HepG2 (cell line): ENCODE results near the gene TSPAN3. TPM values are rescaled to one million over a fixed set of nuclear protein-coding genes. Genes with fewer than 3 reads are reported as not detected.

Experiments used
- ATAC-seq: fragments of 200-7000 bp; cut with Tn5 transposase; 3 replicates; pipeline ENCODE4 v1.9.1; 2020; ENCODE audit warnings: mild to moderate bottlenecking, moderate library complexity
- BruUV-seq: library from RNA; stranded (reverse); fragments of 400-500 nt; replicated peaks from 2 replicates; lab custom pipeline; 2021; lab: Mats Ljungman, UMichigan
- CTCF ChIA-PET: fragments of 300-600 bp; formaldehyde crosslinking; extraction: SDS; loops from one replicate; lab custom pipeline; 2021; ENCODE audit warnings: low total read pairs, inconsistent platforms, low intra/inter-chr PET ratio; lab: Yijun Ruan, JAX
- POLR2A ChIA-PET: fragments of 350-600 bp; sonication (Branson Sonifier 250); formaldehyde crosslinking; loops from one replicate; lab custom pipeline; 2020; ENCODE audit warnings: antibody characterized with exemption, inconsistent platforms; lab: Yijun Ruan, JAX
- DNase-seq: peaks from one replicate; pipeline ENCODE4 v3.0.0-alpha.2; 2015; ENCODE audit warnings: low spot score
- FAIRE-seq: peaks from 3 replicates; lab custom pipeline; 2011; peaks lifted over from hg19 to GRCh38; lab: Jason Lieb, UNC
- H2AFZ ChIP-seq: one replicate; pipeline ENCODE4 v1.6.1; 2011; ENCODE audit warnings: low read length, inconsistent platforms
- H3K27ac ChIP-seq: fragments of 300-600 bp; 3 replicates; pipeline ENCODE4 v1.8.0; 2011; ENCODE audit warnings: mixed run types, mild to moderate bottlenecking, mixed read lengths, low read length, inconsistent platforms; ENCODE audit not compliant: insufficient read depth; ENCODE audit errors: extremely low read length
- H3K27me3 ChIP-seq, 2 experiments: fragments of 200-600 bp in 1 of 2; 2 replicates in 1 of 2; 3 replicates in 1 of 2; pipeline versions ENCODE4 v1.6.0 to v1.8.0; 2011; ENCODE audit warnings: low read length in 2 of 2, mild to moderate bottlenecking in 2 of 2, moderate library complexity in 2 of 2, inconsistent platforms in 1 of 2; ENCODE audit not compliant: insufficient read depth in 2 of 2, control insufficient read depth in 1 of 2
- H3K36me3 ChIP-seq, 2 experiments: fragments of 200-600 bp in 1 of 2; replicated peaks in 1 of 2; 2 replicates in 1 of 2; 3 replicates in 1 of 2; pipeline versions ENCODE4 v1.5.1 to v1.8.0; 2011; ENCODE audit warnings: low read length in 2 of 2, inconsistent platforms in 1 of 2; ENCODE audit not compliant: insufficient read depth in 2 of 2, control insufficient read depth in 1 of 2
- H3K4me1 ChIP-seq: 2 replicates; pipeline ENCODE4 v1.5.1; 2012; ENCODE audit warnings: low read length, inconsistent platforms; ENCODE audit not compliant: insufficient read depth
- H3K4me2 ChIP-seq: 2 replicates; pipeline ENCODE4 v1.6.0; 2011; ENCODE audit warnings: low read depth, low read length, inconsistent platforms
- H3K4me3 ChIP-seq, 3 experiments: fragments of 200-600 bp in 1 of 3; sonication (generic), shearing (Covaris generic) in 1 of 3; replicated peaks in 1 of 3; 2 replicates each; pipeline ENCODE4 v1.5.1; 2011 to 2016; ENCODE audit warnings: low read length in 3 of 3, inconsistent platforms in 2 of 3, low read depth in 2 of 3, mild to moderate bottlenecking in 2 of 3, control low read depth in 1 of 3, mixed read lengths in 1 of 3; ENCODE audit not compliant: insufficient read depth in 1 of 3
- H3K79me2 ChIP-seq: one replicate; pipeline ENCODE4 v1.6.1; 2011; ENCODE audit warnings: low read length, inconsistent platforms; ENCODE audit not compliant: insufficient read depth
- H3K9ac ChIP-seq: 2 replicates; pipeline ENCODE4 v1.6.0; 2011; ENCODE audit warnings: mild to moderate bottlenecking, low read depth, low read length, inconsistent platforms; ENCODE audit not compliant: insufficient read depth
- H3K9me3 ChIP-seq: 2 replicates; pipeline ENCODE4 v1.5.1; 2012; ENCODE audit warnings: mild to moderate bottlenecking, low read length
- H4K20me1 ChIP-seq: 2 replicates; pipeline ENCODE4 v1.6.0; 2011; ENCODE audit warnings: inconsistent platforms, mild to moderate bottlenecking, low read length, moderate library complexity; ENCODE audit not compliant: insufficient read depth
- AKNA ChIP-seq: sonication (generic); formaldehyde crosslinking; IDR thresholded peaks from 2 replicates; pipeline ENCODE4 v1.4.0; 2020; ENCODE audit warnings: missing genetic modification reagents, borderline replicate concordance
- ATF7-NPFF ChIP-seq: sonication (generic); formaldehyde crosslinking; IDR thresholded peaks from 2 replicates; pipeline ENCODE4 v1.8.1; 2023; ENCODE audit warnings: mild to moderate bottlenecking, low read depth, missing genetic modification reagents, moderate library complexity
- DMAP1 ChIP-seq: IDR thresholded peaks from 2 replicates; pipeline ENCODE4 v1.6.1; 2016
- GABPA ChIP-seq, 2 experiments: IDR thresholded peaks; 2 replicates each; pipeline ENCODE4 v1.6.1; 2011 to 2016; ENCODE audit warnings: low read depth in 2 of 2, low read length in 1 of 2, missing biosample characterization in 1 of 2, missing genetic modification characterization in 1 of 2
- SRF ChIP-seq: IDR thresholded peaks from 2 replicates; pipeline ENCODE4 v1.6.1; 2011; ENCODE audit warnings: mild to moderate bottlenecking, low read depth, low read length, moderate library complexity
- ZNF264 ChIP-seq: sonication (generic); formaldehyde crosslinking; IDR thresholded peaks from 2 replicates; pipeline ENCODE4 v1.4.0; 2020; ENCODE audit warnings: missing genetic modification reagents
- ZNF33B ChIP-seq: sonication (generic); formaldehyde crosslinking; IDR thresholded peaks from 2 replicates; pipeline ENCODE4 v1.5.1; 2020; ENCODE audit warnings: mild to moderate bottlenecking, missing genetic modification reagents
- ZNF501 ChIP-seq: sonication (generic); formaldehyde crosslinking; IDR thresholded peaks from 2 replicates; pipeline ENCODE4 v1.5.1; 2020; ENCODE audit warnings: mild to moderate bottlenecking, moderate library complexity, missing genetic modification reagents
- WGBS: methylation state at CpG from one replicate; pipeline ENCODE4 v1.1.6; 2017; ENCODE audit warnings: low lambda C conversion rate; 5-methylcytosine and 5-hydroxymethylcytosine counted together
- in situ Hi-C: cut with HindIII; loops from 2 replicates; pipeline ENCODE4 v1.10.0; 2017; ENCODE audit warnings: low pct_unique_long_range_greater_than_20kb; ENCODE audit not compliant: extremely low pct_ligation_motif_present
- intact Hi-C: fragments of 100-400 bp; cut with micrococcal nuclease; formaldehyde crosslinking; loops from one replicate; pipeline ENCODE4 v1.10.0; 2022; ENCODE audit not compliant: unreplicated experiment
- polyA plus RNA-seq, 8 experiments: library from polyadenylated mRNA; depleted of rRNA in 3 of 8; stranded (reverse) in 7 of 8; unstranded in 1 of 8; fragments of >200 nt; fragmentation: Illumina TruSeq in 4 of 8; extraction: Trizol in 4 of 8; gene quantifications; 2 replicates each; pipeline versions ENCODE4 v1.2.1 to v1.2.3, GENCODE V29; 2011 to 2016; ENCODE audit warnings: low read depth in 4 of 8, missing spikeins in 1 of 8, mixed read lengths in 1 of 8; ENCODE audit not compliant: insufficient read depth in 1 of 8
- total RNA-seq, 5 experiments: library from RNA; depleted of rRNA; stranded (reverse); fragments of >200 nt; fragmentation: Illumina TruSeq; extraction: Trizol; gene quantifications; 2 replicates each; pipeline ENCODE4 v1.2.3, GENCODE V29; 2016; ENCODE audit warnings: low read depth in 1 of 5

Gene TSPAN3
- total and polyA plus RNA-seq, 2 of the 13 experiments (the other 11 are each of a cell fraction or from before 2014, with no cell fraction given) = 167 to 170 TPM

DNA sequence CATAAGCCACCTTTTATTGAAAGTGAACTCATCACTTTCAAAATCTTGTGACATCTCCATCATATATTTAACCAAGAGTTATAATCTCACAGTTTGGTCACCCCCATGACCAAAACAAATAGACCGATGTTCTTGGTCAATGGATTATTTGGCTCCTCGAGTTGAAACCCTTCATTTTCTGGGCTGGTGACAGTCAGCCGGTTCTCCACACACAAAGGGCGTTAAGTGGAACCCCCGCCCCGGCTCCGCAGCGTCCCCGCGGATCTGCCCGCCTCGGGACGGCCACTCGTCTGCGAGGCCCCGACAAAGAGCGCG is 772 bp downstream of the TSPAN3 start:
- in situ Hi-C loops = no loop called here
- H3K4me2 ChIP-seq = peak overlapping the region; percentile 78
- TF ChIP-seq AKNA (CRISPR knock-in tag) (0 out of 2 replicates have a peak, but pooled peaks have one; percentile 19), GABPA (IDR thresholded peaks at IDR 0.05; ENCODE audit: low read depth, low read length) (no peak), GABPA (CRISPR knock-in tag; IDR thresholded peaks at IDR 0.05; ENCODE audit: low read depth) (no peak), ZNF264 (CRISPR knock-in tag) (0 out of 2 replicates have a peak, but pooled peaks have one; percentile 32), DMAP1 (peak; percentile 33; the same call in 1 of the 2 replicates), ATF7-NPFF (0 out of 2 replicates have a peak, but pooled peaks have one; percentile 3), ZNF33B (CRISPR knock-in tag) (0 out of 2 replicates have a peak, but pooled peaks have one; percentile 26), ZNF501 (CRISPR knock-in tag) (0 out of 2 replicates have a peak, but pooled peaks have one; percentile 5), SRF (no peak)
- TF ChIP-seq, all 625 proteins: peak for 6
- no peaks in the 10 kb centered on the region for H3K9me3 ChIP-seq
- intact Hi-C loops = no loop called here
- 0% methylated on average over 2 of the region's 18 CpGs for WGBS
- H4K20me1 ChIP-seq = peaks cover 11% of the 10 kb centered on the region
- H2AFZ ChIP-seq = no peak overlapping the region
- H3K79me2 ChIP-seq = peaks cover 39% of the 10 kb centered on the region
- CTCF ChIA-PET = no interaction called here
- peaks cover 46% of the 10 kb centered on the region for H3K4me1 ChIP-seq
- BruUV-seq = no TSS peak
- FAIRE-seq (no peak), ATAC-seq (no peak; the same call in 1 of the 3 replicates), DNase-seq (no peak)
- H3K27ac ChIP-seq = peak overlapping the region; percentile 59
- no peaks in the 10 kb centered on the region; a peak in 1 of 5 replicates for H3K36me3 ChIP-seq
- peak overlapping the region; percentile 82 for H3K9ac ChIP-seq
- peak overlapping the region; percentile 60 to 82 (median 74) for H3K4me3 ChIP-seq
- peaks cover 0 to 18% of the 10 kb centered on the region in 2 experiments; a peak in 3 of 5 replicates for H3K27me3 ChIP-seq
- POLR2A ChIA-PET = no interaction called here
